Stimulated activated naive CD8-positive, alpha-beta T cell treated with anti-CD3 and anti-CD28 coated beads, Interleukin-15, Interleukin-2, amounts not matched to agents 100 U/mL and 50 U/mL, for 24 hours (primary cell): ENCODE results near the gene ARHGAP20.
"Not testable (repeated sequence)": the region's sequence is repeated elsewhere in the genome, so short reads cannot be mapped to it uniquely, and the experiment has no call there.

Experiments used
- ATAC-seq: fragments of 150-1000 bp; cut with Tn5 transposase; one replicate; pipeline ENCODE4 v1.10.0; 2021
- DNase-seq: peaks from one replicate; pipeline ENCODE4 v3.0.0; 2021

ARHGAP20 gene

DNA sequence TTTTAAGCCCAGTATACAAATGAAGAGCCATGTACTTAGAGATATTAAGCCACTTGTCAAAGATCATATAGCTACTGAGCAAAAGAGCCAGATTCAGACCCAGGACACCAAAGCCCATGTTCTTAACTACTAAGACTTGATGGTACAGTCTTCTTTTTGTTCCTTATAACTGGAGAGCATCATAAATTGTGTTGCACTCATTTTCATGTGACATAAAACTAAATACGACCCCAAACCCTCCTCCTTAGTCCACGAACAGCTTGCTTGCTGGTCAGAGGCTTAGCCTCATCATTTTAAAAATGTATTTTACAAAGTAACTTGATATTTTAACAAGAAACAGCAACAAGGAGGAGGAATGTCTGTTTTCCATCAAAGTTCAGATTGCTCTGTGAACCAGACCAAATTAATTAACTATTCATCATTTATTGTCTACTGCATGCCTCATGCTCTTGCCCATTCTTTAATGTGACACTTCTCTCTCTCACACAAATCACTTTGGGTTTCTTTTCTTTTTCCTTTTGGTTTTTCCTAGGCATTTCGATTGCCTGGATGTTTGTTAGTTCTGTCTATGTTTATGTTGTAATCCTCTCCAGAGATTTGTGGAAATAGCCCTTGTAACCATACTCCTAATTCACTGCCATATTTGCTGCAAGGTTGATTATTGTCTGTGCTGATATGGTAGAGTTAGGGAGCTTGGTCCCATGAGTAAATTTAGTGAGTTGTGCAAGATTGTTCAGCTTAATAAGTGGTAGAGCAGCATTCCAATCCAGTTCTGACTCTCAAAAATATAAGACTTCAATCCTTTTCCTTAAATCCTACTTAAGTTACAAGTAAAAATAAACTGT lies 8.4 kb upstream of the ARHGAP20 start:
- no peak for DNase-seq
- no peak for ATAC-seq

DNA sequence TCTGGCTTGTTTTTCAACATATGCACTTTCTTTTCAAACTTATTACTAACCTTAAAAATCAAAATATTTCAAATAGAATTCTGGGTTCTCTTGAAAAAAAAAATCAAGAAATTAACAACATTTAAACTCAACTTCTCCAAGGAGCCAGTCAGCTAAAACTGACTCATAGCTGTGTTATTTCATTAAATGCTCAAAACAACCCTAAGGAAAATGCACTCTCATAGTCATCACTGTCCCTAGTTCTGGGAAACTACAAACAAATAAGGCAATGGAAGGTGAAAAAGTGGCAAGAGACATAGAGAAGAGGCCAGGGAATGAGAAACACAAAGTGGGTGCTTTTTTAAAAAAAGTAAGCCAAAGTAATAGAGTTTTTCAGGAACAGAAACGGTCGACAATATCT lies 4.1 kb upstream of the ARHGAP20 start:
- DNase-seq (no peak), ATAC-seq (no peak)

DNA sequence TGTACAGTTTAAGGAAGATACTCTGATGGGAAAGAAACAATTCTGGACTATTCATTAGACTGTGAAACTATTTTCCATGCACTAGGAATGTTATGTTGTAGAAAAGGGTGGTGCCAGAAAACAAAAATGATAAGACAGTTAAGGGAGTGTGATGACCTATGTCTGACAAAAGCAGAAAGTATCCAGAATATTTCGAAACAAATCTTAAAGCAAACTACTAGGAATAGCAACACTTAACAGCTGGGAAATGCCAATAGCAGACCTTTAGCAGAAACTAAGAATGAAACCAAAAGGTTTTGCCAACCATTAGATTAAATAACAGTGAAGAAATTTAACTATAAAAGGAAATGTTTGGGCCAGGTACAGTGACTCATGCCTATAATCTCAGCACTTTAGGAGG lies 3.3 kb upstream of the ARHGAP20 start:
- DNase-seq, result no peak
- no peak for ATAC-seq

DNA sequence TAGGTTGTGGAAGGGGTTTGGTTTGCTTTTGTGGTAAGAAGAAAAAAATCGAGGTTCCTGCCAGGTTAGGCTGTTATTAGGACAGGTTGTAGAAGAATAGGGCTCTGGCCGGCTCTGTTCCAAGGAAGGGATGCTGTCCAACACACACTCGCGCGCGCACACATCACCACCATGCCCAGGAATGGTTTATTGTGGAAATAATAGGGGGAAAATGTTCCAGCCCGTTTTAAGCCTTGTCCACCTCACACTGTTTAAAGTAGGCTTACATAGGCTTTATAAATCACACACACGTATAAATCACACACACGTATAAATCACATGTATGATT lies 1.2 kb upstream of the ARHGAP20 start:
- no peak for ATAC-seq

DNA sequence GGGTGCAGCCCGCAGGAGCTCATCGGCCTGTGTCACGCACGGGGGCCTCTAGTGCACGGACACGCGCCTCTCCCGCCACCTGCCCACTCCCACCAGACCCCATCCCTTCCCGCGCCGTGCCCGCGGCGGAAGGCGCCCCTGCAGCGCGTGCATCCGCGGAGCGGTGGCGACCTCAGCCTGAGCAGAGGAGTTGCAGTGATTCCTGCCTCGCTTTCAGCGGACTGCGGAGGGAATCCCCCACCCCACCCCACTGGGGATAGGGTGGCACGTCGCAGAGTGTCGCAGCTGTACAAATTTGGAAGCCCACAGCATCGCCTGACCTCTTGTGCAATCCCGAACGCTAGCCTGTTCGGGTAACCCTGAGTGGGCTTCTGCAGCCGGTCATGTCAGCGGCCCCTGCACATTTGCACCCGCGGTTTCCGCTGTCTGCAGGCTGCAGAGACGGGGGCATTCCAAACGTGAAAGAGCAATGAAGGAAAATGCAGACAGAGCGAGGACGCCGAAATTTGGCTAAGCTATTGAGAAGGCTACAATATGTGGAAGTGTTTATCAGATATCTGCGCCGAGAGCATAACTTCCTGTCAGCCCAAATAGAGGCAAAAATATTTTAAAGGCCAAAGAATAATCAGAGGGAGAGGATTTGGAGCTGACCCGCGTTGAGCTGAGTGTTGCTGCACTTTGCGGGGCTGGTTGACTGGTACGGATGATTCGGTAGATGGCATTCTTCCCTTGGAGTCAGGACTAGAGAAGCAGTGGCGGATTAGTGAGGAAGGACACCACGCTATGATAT lies 617 bp upstream of the ARHGAP20 start:
- DNase-seq (no peak), ATAC-seq (peak; percentile 37)

More for the DNA sequence above, 1.2 kb upstream of the ARHGAP20 start:
- DNase-seq, result no peak

DNA sequence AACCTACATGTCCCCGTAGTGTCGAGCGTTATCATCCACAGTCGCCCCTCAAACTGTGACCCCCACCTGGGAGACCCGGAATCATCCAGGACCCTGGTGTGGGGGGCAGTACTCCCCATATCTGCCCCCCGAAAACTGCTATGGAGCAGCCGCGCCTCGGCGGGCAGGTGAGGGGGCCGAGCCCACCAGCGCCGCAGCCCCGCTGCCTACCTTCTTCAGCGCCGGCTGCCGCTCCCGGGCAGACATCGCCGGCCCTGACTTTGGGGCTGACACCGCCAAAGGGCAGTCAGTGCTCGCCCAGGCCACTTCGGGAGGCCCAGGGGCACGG lies 825 bp downstream of the ARHGAP20 start:
- ATAC-seq (no peak), DNase-seq (no peak)

DNA sequence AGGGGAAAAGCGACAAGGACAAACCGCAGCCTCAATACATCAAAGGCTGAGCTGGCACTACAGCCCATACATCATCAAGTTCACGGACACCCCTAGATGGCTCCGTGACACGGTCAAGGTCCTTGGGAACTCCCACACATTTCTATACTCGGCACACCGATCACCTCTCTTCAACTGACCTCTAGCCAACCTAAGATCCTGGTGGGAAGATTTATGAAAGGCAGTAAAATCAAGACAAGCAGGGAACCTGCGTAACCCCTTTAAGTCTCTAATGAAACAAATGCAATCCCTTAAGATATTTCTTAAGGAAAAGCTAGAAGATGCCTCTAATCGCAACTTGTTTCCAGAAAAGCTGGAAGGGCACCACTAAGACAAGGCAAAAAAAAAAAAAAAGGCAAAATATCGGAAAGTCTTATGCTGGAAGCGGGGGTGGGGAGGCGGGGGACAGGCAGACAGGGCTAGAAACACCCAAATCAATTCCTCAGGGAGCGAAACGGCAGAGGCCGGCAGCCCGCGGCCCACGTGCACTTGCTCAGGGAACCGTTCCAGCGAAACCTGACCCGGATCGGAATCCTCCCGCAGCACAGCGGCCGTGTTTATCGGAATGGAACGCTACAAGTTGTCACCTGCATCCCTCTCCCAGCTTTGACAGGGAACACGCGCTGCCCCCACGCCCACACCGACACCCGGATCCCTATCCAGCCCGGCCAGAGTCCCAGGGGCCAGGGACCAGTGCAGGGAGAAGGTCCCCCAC lies 1.4 kb downstream of the ARHGAP20 start:
- DNase-seq (peak; percentile 5), ATAC-seq (no peak)

DNA sequence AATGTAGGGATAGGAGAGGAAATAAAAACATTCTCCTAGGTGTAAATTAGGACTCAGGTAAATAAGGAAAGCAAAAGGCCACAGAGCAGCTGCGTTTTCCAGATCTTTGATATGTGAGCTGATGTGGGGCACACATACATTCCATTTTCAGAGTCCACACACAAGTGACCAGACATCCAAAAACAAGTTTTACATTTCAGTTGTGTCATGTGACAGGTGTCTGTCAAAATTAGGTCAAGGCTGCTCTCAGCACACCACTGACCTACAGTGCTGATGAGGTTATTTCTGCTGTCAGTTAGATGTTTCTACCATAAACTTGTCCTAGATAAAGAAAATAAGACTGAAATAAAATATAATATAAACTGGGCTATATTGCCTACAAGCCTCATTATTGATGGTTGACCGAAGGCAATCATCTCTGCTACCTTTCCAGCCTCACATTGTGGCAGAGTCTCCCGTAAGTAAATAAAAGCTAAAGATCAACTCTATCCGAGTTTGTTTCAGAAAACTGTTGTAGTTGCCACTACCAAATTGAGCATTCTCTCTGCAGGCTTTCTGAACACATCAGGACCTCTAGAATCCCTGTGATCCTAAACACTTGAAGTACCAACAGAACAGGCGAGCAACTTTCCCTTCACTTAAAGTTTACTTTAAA lies 7.9 kb downstream of the ARHGAP20 start:
- ATAC-seq (no peak), DNase-seq (no peak)

DNA sequence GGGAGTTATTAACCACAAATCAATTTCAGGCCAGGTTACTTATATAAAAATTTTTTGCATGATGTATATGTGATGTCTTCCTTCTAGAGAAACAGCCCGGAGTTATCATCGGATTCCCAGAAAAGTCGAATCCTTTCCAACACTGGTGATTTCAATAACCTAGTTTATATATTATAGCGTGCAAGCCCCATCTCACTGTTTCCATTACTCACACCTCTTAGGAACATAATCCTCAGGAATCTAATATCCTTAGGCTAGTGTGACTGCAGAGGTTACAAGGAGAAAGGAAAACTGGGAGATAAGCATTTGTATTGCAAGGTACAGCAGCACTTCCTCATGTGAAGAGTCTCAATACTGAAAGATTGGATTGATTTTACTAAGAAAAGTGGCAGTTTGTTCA lies 20.3 kb downstream of the ARHGAP20 start:
- DNase-seq, result no peak
- no peak for ATAC-seq

DNA sequence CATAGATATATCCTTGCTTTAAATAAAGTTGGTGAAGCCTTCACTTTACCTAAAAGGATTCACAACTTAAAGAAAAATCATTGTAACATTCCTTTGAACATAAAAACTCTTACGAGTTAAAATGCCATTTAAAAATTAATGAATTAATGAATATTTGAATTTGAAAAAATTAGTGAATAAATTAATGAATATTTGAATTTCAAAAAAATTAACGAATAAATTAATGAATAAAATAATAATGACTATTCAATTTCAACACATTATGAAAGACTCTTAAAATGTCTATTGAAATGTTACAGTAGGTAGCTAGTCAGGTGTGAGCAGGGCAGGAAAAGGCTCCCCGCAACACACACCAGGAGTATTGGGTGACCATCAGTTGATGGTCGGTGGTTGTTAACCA lies 22.9 kb downstream of the ARHGAP20 start:
- ATAC-seq, result no peak

DNA sequence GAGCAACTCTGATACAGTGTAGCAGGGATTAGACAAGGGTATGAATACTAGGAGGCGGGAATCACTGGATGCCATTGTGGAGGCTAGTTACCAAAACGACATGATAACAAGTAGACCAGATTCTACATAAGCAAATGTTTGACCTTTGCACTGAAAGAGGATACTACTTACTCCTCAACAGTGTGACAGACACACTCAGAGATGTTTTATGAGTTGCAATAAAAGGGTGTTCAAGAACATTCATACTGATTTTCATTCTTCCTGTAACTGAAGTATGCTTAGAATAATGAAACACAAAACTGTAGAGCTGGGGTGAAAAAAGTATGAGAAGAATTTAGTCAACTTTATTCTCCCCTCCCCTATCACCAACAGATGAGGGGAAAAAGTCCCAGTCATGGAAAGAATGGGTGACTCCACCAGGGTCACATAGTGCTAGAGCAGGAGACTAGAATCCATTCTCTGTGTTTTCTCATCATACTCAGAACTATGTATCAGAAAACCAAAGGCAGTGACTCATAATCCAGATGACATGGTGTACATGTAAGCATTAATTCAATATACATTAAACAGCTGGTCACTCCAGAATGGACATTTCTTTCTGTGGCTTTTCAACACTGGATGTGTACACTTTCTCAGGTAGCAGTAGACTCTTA lies 32.8 kb downstream of the ARHGAP20 start:
- DNase-seq (no peak), ATAC-seq (no peak)

More for the DNA sequence above, 22.9 kb downstream of the ARHGAP20 start:
- DNase-seq, result no peak

DNA sequence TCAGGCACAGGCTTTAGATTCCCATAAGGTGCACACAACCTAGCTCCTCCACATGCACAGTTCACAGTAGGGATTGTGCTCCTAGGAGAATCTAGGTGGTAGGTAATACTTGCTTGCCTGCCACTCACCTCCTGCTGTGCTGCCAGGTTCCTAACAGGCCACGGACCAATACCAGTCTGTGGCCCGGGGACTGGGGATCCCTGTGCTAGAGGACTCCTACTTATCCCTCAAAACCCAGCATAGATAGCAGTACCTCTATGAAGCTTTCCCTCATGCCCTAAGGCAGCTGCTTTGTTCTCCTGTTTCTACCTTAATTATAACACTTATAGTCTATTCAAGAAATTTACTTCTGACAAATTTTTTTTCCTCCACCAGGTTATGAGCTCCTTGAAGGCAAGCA lies 36.7 kb downstream of the ARHGAP20 start:
- ATAC-seq (no peak), DNase-seq (no peak)

DNA sequence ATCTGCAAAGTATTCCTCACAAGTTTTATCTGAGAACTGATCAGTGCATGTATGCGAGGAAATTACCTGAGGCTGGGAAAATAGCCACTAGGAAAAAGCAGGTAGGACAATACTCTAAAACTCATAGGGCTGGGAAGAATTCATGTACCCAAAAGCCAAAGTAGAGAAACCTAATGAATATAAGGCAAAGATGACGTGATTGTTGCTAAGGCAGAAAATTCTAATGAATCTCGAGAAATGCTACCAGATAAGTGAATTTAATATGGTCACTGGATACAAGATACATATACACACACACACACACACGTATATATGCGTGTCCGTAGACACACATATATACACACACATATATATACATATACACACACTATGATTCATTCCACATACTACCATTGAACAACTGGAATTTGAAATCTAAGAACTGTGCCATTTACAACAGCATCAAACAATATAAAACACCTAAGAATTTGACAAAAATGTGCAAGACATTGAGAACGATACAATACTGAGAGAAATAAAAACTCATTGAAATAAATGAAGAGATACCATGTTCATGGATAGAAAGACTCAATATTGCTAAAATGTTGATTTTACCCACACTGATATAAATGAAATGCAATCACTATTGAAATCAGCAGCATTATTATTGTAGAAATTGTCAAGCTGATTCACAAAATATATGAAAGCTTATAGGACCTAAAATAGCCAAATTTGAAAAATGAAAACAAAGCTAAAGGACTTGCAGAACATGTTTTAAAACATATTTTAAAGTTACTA lies 46.4 kb downstream of the ARHGAP20 start:
- ATAC-seq (no peak), DNase-seq (no peak)

DNA sequence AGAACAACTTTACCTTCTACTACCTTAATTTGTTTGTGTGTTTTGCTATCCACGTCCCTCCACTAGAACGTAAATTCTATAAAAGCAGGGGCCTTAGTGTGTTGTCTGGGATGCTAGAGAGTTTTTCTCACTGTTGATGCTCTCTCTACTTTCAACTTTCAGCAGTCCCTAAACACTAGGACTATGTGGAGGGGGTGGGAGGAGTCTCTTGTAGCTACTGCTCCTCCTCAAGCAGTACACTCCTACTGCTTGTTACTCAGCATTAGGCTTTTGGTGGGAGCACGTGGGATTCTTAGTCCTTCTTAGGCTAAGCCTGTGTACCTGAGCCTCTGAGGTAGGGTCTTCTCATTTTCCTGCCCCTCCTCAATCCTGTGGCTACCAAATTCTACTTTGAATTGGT lies 56.3 kb downstream of the ARHGAP20 start:
- no peak for DNase-seq
- no peak for ATAC-seq

DNA sequence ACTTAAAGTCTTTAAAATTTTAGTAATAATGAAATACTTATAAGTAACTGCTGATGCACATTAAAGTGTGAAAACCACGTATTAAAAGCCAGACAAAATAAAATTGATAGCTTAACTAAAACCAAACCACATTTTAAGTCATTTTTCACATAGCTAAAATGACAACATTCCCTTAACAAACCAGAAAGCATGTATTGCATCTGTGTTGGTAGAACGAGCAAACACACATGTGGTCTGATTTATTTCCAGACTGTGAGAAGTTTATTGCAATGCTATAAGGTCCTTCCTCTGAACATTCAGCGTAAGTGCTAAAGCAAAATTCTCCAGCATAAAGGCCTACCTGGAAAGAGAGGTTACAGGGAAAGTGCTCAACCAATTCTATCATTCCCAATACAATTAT lies 57.8 kb downstream of the ARHGAP20 start:
- ATAC-seq (no peak), DNase-seq (no peak)

DNA sequence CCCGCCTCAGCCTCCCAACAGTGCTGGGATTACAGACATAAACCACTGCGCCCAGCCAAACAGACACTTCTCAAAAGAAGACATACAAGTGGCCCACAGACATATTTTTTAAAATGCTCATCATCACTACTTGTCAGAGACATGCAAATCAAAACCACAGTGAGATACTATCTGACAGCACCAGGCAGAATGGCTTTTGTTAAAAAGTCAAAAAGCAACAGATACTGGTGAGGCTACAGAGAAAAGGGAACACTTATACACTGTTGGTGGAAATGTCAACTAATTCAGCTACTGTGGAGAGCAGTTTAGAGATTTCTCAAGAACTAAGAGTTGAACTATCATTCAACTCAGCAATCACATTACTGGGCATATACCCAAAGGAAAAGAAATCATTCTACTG lies 67.0 kb downstream of the ARHGAP20 start:
- DNase-seq (no peak), ATAC-seq (no peak)

DNA sequence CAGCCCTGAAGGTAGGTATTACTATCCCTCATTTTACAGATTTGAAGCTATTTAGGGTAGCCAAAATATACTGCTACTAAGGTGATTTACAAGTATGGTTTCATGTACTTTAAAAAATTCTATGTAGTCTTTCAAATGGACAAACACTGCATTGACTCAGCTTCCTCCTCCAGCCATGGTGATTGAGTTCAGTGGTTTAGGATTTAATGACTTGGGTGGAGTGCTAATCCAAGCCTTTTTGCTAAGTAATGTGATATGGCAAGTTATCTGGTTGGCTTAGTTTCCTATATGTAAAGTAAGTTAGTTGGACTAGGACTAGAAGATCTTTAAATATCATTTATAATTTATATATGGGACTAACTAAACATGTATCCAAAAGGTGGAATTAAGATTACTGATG lies 77.9 kb downstream of the ARHGAP20 start:
- ATAC-seq (no peak), DNase-seq (no peak)

DNA sequence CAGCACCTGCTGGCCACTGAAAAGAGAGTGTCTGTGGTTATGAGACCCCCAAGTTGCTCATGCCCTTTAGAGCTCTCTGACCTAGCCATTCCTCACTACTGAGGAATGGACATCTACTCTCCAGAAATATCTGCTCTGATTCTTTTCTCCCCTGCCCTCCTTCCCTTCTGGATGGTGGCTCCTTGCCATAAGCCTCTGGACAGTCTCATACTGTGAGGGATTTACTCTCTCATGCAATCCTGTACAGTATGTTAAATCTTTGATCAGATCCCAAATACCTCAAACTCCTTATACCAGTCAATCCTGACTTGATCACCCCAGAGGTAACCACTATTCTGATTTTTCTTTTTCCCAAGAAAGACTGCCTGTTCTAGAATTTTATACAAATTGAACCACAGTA lies 80.7 kb downstream of the ARHGAP20 start:
- ATAC-seq (no peak), DNase-seq (no peak)

DNA sequence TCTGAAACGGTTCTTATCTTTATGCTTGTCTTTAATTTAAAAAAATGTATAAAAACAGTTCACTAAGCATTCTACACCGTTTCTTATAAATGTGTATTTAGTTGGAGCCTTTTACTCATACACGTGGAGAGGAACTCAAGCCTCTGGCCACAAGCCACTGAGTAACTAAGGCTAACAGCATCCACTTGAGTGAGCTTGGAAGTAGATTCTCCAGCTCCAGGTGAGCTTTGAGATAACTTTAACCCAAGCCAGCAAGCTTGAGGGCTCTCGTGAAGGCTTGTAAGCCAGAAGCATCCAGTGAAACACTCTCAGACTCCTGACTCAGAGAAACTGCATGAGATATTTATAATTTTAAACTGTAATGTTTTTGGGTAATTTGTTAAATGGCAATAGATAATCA lies 82.6 kb downstream of the ARHGAP20 start:
- ATAC-seq, result no peak
- DNase-seq, result no peak

DNA sequence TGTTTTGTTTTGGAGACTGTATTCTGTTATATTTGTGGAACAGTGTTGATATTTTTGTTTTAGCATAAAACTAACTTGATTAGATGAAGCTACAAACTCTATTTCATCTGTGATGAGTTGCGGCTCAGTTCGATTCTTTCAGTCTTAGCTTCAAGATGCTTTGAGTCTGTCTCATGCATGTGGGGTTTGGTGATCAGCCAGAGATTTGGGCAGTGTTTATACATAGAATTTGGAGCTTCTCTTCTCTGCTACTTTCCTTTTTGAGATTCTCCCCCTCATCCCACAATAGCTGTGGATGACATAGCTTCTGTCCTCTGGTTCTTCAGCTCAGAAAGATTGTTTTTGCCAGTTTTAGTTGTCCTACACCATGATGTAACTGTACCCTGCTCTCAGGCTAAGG lies 90.4 kb downstream of the ARHGAP20 start:
- no peak for ATAC-seq
- DNase-seq, result no peak

DNA sequence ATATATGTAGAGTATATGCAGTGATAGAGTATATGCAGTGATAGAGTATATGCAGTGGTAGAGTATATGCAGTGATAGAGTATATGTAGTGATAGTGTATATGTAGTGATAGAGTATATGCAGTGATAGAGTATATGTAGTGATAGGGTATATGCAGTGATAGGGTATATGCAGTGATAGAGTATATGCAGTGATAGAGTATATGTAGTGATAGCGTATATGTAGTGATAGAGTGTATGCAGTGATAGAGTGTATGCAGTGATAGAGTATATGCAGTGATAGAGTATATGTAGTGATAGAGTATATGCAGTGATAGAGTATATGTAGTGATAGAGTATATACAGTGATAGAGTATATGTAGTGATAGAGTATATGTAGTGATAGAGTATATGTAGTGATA lies 92.9 kb downstream of the ARHGAP20 start:
- not testable (repeated sequence) for DNase-seq

More for the DNA sequence above, 92.9 kb downstream of the ARHGAP20 start:
- ATAC-seq, result not testable (repeated sequence)
